ENCODE measurements around the gene NBPF1. TPM values are rescaled to one million over a fixed set of nuclear protein-coding genes. Genes with fewer than 3 reads are reported as not detected.
A peak's percentile ranks its signal among the peaks of the same experiment; 100 is the strongest.
"Not testable (repeated sequence)": the region's sequence is repeated elsewhere in the genome, so short reads cannot be mapped to it uniquely, and the experiment has no call there.

The NBPF1 gene
- total RNA-seq, 2 experiments from 2014 or later = 1.9 to 2.4 TPM

- H3K4me3 Mint-ChIP-seq; POLR2A ChIA-PET; H3K36me3 Mint-ChIP-seq; H3K27ac Mint-ChIP-seq; H3K4me1 Mint-ChIP-seq (ENCODE audit: low read depth); H3K9me3 Mint-ChIP-seq; DNase-seq; intact Hi-C loops (cut with micrococcal nuclease); CTCF ChIA-PET: not testable (repeated sequence)
- H3K27me3 Mint-ChIP-seq = peaks cover 31% of the 10 kb centered on the region
Measured at GRCh38 chr1:16536796-16537195, 76.6 kb downstream of the NBPF1 start.

- DNase-seq; H3K4me1 Mint-ChIP-seq (ENCODE audit: low read depth); H3K36me3 Mint-ChIP-seq; H3K9me3 Mint-ChIP-seq; CTCF ChIA-PET; POLR2A ChIA-PET; H3K4me3 Mint-ChIP-seq; H3K27ac Mint-ChIP-seq; intact Hi-C loops (cut with micrococcal nuclease): not testable (repeated sequence)
- H3K27me3 Mint-ChIP-seq = peaks cover 34% of the 10 kb centered on the region
Measured at GRCh38 chr1:16535898-16536297, 77.5 kb downstream of the NBPF1 start.

- CTCF ChIA-PET; H3K27ac Mint-ChIP-seq; H3K4me1 Mint-ChIP-seq (ENCODE audit: low read depth): not testable (repeated sequence)
Measured at GRCh38 chr1:16535487-16535886, 77.9 kb downstream of the NBPF1 start.

GRCh38 chr1:16534829-16535456, 78.4 kb downstream of the NBPF1 start:
- H3K4me1 Mint-ChIP-seq (ENCODE audit: low read depth); intact Hi-C loops (cut with micrococcal nuclease); H3K9me3 Mint-ChIP-seq; POLR2A ChIA-PET; H3K36me3 Mint-ChIP-seq; CTCF ChIA-PET: not testable (repeated sequence)
- peak overlapping the region; percentile 33 for H3K27ac Mint-ChIP-seq
- H3K4me3 Mint-ChIP-seq = peak overlapping the region; percentile 66
- peak; percentile 67 for DNase-seq
- peaks cover 36% of the 10 kb centered on the region for H3K27me3 Mint-ChIP-seq

More at GRCh38 chr1:16535487-16535886, 77.9 kb downstream of the NBPF1 start:
- H3K4me3 Mint-ChIP-seq; POLR2A ChIA-PET; H3K9me3 Mint-ChIP-seq; H3K36me3 Mint-ChIP-seq; DNase-seq; intact Hi-C loops (cut with micrococcal nuclease): not testable (repeated sequence)
- H3K27me3 Mint-ChIP-seq = peaks cover 34% of the 10 kb centered on the region

- peaks cover 36% of the 10 kb centered on the region for H3K27me3 Mint-ChIP-seq
- DNase-seq = peak; percentile 26
- H3K4me1 Mint-ChIP-seq (ENCODE audit: low read depth); CTCF ChIA-PET; H3K9me3 Mint-ChIP-seq; H3K4me3 Mint-ChIP-seq; H3K27ac Mint-ChIP-seq; H3K36me3 Mint-ChIP-seq; POLR2A ChIA-PET; intact Hi-C loops (cut with micrococcal nuclease): not testable (repeated sequence)
Measured at GRCh38 chr1:16534239-16534828, 79.0 kb downstream of the NBPF1 start.

GRCh38 chr1:16532235-16532991, 81.0 kb downstream of the NBPF1 start:
- H3K4me1 Mint-ChIP-seq (ENCODE audit: low read depth); H3K36me3 Mint-ChIP-seq; H3K9me3 Mint-ChIP-seq; POLR2A ChIA-PET; H3K27ac Mint-ChIP-seq; CTCF ChIA-PET; DNase-seq; H3K4me3 Mint-ChIP-seq; intact Hi-C loops (cut with micrococcal nuclease): not testable (repeated sequence)
- peaks cover 34% of the 10 kb centered on the region for H3K27me3 Mint-ChIP-seq

GRCh38 chr1:16528338-16528737, 85.0 kb downstream of the NBPF1 start:
- H3K4me3 Mint-ChIP-seq; H3K9me3 Mint-ChIP-seq; CTCF ChIA-PET; H3K27ac Mint-ChIP-seq; DNase-seq; H3K36me3 Mint-ChIP-seq; POLR2A ChIA-PET; H3K4me1 Mint-ChIP-seq (ENCODE audit: low read depth); intact Hi-C loops (cut with micrococcal nuclease): not testable (repeated sequence)
- H3K27me3 Mint-ChIP-seq = peaks cover 23% of the 10 kb centered on the region

- H3K36me3 Mint-ChIP-seq; POLR2A ChIA-PET; DNase-seq; H3K4me1 Mint-ChIP-seq (ENCODE audit: low read depth); CTCF ChIA-PET; intact Hi-C loops (cut with micrococcal nuclease); H3K9me3 Mint-ChIP-seq; H3K4me3 Mint-ChIP-seq; H3K27ac Mint-ChIP-seq: not testable (repeated sequence)
- peaks cover 14% of the 10 kb centered on the region for H3K27me3 Mint-ChIP-seq
Measured at GRCh38 chr1:16525769-16526168, 87.6 kb downstream of the NBPF1 start.

GRCh38 chr1:16521679-16522078, 91.7 kb downstream of the NBPF1 start:
- H3K27me3 Mint-ChIP-seq = peaks cover 35% of the 10 kb centered on the region
- DNase-seq; H3K4me1 Mint-ChIP-seq (ENCODE audit: low read depth); intact Hi-C loops (cut with micrococcal nuclease); CTCF ChIA-PET; H3K36me3 Mint-ChIP-seq; H3K4me3 Mint-ChIP-seq; H3K9me3 Mint-ChIP-seq; H3K27ac Mint-ChIP-seq: not testable (repeated sequence)
- POLR2A ChIA-PET = interaction anchor here (0.8 kb wide), 1 partner anchor 375 kb away, joined by 3 read pairs; no protein-coding TSS in a partner anchor

- H3K27me3 Mint-ChIP-seq = peaks cover 32% of the 10 kb centered on the region
- no peaks in the 10 kb centered on the region for H3K36me3 Mint-ChIP-seq
- POLR2A ChIA-PET = interaction anchor here (0.8 kb wide), 1 partner anchor 375 kb away, joined by 3 read pairs; no protein-coding TSS in a partner anchor
- DNase-seq = no peak
- H3K4me3 Mint-ChIP-seq = no peak overlapping the region
- intact Hi-C loops (cut with micrococcal nuclease) = no loop called here
- H3K4me1 Mint-ChIP-seq (ENCODE audit: low read depth) = no peaks in the 10 kb centered on the region
- CTCF ChIA-PET = no interaction called here
- H3K27ac Mint-ChIP-seq = no peak overlapping the region
- H3K9me3 Mint-ChIP-seq = no peaks in the 10 kb centered on the region
Measured at GRCh38 chr1:16521288-16521583, 92.1 kb downstream of the NBPF1 start.

- H3K27ac Mint-ChIP-seq; DNase-seq; POLR2A ChIA-PET; H3K36me3 Mint-ChIP-seq; H3K4me3 Mint-ChIP-seq; H3K9me3 Mint-ChIP-seq; H3K4me1 Mint-ChIP-seq (ENCODE audit: low read depth); intact Hi-C loops (cut with micrococcal nuclease); CTCF ChIA-PET: not testable (repeated sequence)
- H3K27me3 Mint-ChIP-seq = peaks cover 31% of the 10 kb centered on the region
Measured at GRCh38 chr1:16520435-16521287, 92.7 kb downstream of the NBPF1 start.

GRCh38 chr1:16519255-16519951, 94.0 kb downstream of the NBPF1 start:
- H3K27ac Mint-ChIP-seq; H3K9me3 Mint-ChIP-seq; DNase-seq; H3K4me3 Mint-ChIP-seq; CTCF ChIA-PET; intact Hi-C loops (cut with micrococcal nuclease); H3K36me3 Mint-ChIP-seq; POLR2A ChIA-PET; H3K4me1 Mint-ChIP-seq (ENCODE audit: low read depth): not testable (repeated sequence)
- peaks cover 31% of the 10 kb centered on the region for H3K27me3 Mint-ChIP-seq

Data from activated CD4-positive, alpha-beta memory T cell treated with anti-CD3 and anti-CD28 coated beads for 36 hours (primary cell).